ENCODE measurements around the gene MBNL3. TPM values are rescaled to one million over a fixed set of nuclear protein-coding genes. Genes with fewer than 3 reads are reported as not detected.

Gene MBNL3
- total RNA-seq, 1 experiment from 2014 or later = 2.6 TPM

- H3K27ac Mint-ChIP-seq = no peak overlapping the region; a peak in 1 of 7 replicates
- no peak overlapping the region for H4K91ac ChIP-seq (ENCODE audit: insufficient read length, low read depth, low read length)
- H3K56ac ChIP-seq (ENCODE audit: insufficient read length, low read depth, low read length) = no peak overlapping the region
- H3K27me3 ChIP-seq (ENCODE audit: insufficient read depth, low read length) = no peaks in the 10 kb centered on the region
- H3K79me2 ChIP-seq (ENCODE audit: insufficient read depth, low read length) = no peaks in the 10 kb centered on the region
- H3K4me3 Mint-ChIP-seq = no peak overlapping the region
- no peak overlapping the region for H2AK5ac ChIP-seq (ENCODE audit: insufficient read length, low read length)
- no peaks in the 10 kb centered on the region for H3K4me1 ChIP-seq (ENCODE audit: insufficient read depth, low read length)
- no peak overlapping the region for H2BK15ac ChIP-seq (ENCODE audit: low read depth, low read length)
- no peak overlapping the region for H3K4ac ChIP-seq (ENCODE audit: low read depth, low read length)
- no peaks in the 10 kb centered on the region for H3K9me3 ChIP-seq (ENCODE audit: control insufficient read depth, low read depth, low read length)
- DNase-seq = no peak
- no peak overlapping the region for H3K27ac ChIP-seq (ENCODE audit: insufficient read length, low read depth, low read length)
- no peak overlapping the region for H2BK12ac ChIP-seq (ENCODE audit: insufficient read length, low read depth, low read length)
- no peak overlapping the region for H4K8ac ChIP-seq (replicated peaks; ENCODE audit: insufficient read length, low read depth, low read length)
- H3T11ph ChIP-seq (ENCODE audit: low read length) = no peak overlapping the region
- no peaks in the 10 kb centered on the region; the same call in 1 of the 2 replicates for H3K27me3 Mint-ChIP-seq (ENCODE audit: low read depth)
- H3K23me2 ChIP-seq (ENCODE audit: insufficient read length, low read depth, low read length, poor library complexity, severe bottlenecking) = no peaks in the 10 kb centered on the region
- H2BK20ac ChIP-seq (ENCODE audit: low read depth, low read length, poor library complexity, severe bottlenecking) = no peak overlapping the region
- no peak overlapping the region for H2AFZ ChIP-seq (ENCODE audit: low read length)
- H3K23ac ChIP-seq (ENCODE audit: insufficient read length, low read depth, low read length) = no peak overlapping the region
- no peak overlapping the region for H3K18ac ChIP-seq (ENCODE audit: insufficient read length, low read depth, low read length)
- no peaks in the 10 kb centered on the region for H3K79me1 ChIP-seq (ENCODE audit: insufficient read depth, low read depth, low read length, poor library complexity, severe bottlenecking)
- no peaks in the 10 kb centered on the region for H3K36me3 Mint-ChIP-seq (ENCODE audit: insufficient read depth in 1 of 3, low read depth in 3 of 3)
- no peak overlapping the region for H3K14ac ChIP-seq (ENCODE audit: insufficient read depth, low read length)
- H4K20me1 ChIP-seq (ENCODE audit: control insufficient read depth, insufficient read depth, insufficient read length) = no peaks in the 10 kb centered on the region
- no peak for TF ChIP-seq CTCF (conservative IDR thresholded peaks at IDR 0.05)
- no peaks in the 10 kb centered on the region for H3K4me1 Mint-ChIP-seq
- H3K9me3 Mint-ChIP-seq = no peaks in the 10 kb centered on the region
- H3K4me2 ChIP-seq (ENCODE audit: insufficient read depth, insufficient read length, low read length) = no peak overlapping the region
- H2BK120ac ChIP-seq (ENCODE audit: low read depth, low read length, poor library complexity, severe bottlenecking) = no peak overlapping the region
- no peak overlapping the region for H3K9ac ChIP-seq (ENCODE audit: extremely low read depth, insufficient read length, low read length)
- no CpG with 5 or more reads among the region's 4 CpGs for whole genome bisulfite sequencing (ENCODE audit: extremely low coverage, insufficient read length, low lambda C conversion rate)
- H2BK5ac ChIP-seq (ENCODE audit: insufficient read length, low read length) = no peak overlapping the region
- no peak overlapping the region for H4K5ac ChIP-seq (ENCODE audit: insufficient read length, low read depth, low read length)
Observed at GRCh38 chrX:132393992-132394391, 94.8 kb downstream of the MBNL3 start.
